ENCODE data around the gene SLCO4C1.

The SLCO4C1 gene

DNA sequence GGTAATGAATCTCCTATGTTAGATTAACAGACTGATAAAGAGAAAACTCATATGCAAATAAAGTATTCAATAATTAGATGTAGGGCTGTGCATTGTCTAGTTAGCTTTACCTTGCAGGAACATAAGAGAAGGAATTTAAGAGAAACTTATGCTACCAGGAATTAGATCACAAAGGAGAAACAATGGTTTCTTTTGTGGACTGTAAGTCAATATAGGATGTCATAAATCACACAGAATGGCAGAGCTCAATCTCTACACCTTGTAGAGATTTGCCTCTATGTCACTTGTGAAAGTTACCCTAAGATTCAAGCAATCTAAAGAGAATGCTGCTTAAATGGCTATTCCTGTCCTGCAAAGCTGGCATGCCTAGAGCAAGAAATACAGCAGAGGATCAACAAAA is 26.0 kb downstream of the SLCO4C1 start:
- DNase-seq, result no peak

DNA sequence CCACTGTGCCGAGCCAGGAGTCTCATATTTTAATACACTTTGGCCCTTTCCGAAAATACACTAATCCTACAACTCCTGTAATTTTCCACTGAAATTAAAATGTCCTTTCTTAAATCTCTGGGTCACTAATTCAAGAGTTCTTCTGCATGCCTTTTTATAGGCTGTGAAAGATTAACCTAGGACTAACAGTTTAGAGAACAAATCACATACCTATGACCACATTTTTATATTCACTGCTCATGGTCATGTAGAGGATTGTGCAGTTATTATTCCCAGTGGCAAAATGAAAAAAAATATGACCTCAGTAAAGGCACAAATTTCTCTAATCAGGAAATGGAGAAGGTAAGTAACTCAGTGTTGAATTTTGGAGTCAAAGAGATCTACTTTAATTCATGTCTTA is 33.4 kb downstream of the SLCO4C1 start:
- no peak for DNase-seq

DNA sequence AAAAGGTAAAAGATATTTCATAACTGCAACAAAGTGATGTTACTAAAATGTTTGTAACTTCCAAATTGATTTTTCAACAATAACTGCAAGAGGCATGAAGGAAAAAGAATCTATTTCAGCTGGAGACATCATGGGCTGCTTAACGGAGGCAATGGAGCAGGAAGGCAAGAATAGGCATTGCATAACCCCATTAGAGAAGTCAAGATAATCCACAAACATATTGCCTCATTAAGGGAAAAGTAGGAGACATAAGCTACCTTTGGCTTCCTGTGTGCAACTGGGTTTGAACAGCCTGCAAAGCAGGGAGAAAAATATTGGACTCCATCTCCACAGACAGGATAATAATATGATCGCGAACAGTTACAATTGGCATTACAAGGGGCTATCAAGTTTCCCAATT is 46.7 kb downstream of the SLCO4C1 start:
- DNase-seq, result no peak

DNA sequence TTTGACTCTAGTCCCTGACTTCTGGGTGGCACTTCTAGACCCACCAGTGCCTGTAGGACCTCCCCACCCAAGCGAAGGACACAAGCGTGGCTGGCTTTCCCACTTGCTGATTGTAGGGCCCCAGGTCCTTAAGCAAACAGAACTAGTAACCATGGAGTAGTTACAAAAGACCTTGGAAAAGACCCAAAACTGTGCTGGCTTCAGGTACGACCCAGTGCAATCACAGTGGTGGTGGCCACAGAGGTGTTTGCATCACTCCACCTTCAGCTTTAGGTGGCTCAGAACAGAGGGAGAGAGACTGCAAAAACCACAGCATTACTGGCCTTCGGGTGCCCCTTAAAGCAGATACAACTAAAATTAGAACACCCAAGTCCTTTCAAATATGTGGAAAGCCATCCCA is 52.9 kb downstream of the SLCO4C1 start:
- DNase-seq, result no peak

DNA sequence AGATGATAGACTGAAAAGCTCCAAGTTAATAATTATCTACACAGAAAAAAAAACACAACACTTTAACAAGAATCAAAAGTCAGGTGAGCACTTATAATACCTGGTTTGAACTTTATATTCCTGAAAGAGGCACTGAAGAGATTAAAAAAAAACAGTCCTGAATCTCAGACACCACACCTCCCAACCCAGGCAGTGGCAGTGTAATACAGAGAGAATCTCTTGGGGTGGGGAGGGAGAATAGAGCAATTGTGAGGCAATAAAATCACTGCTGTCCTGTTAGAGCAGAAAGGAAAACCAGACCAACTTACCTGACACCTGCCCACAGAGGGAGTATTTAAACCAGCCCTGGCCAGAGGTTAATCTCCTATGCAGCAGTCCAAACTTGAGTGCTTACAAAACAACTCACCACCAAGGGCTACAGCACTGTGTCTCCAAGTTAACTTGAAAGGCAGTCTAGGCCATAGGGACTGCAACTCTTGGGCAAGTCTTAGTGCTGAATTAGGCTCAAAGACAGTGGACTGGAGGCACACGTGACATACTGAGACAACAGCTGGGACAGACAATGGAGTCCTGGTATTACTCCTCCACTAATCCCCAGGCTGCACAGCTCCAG is 54.2 kb downstream of the SLCO4C1 start:
- DNase-seq, result no peak

DNA sequence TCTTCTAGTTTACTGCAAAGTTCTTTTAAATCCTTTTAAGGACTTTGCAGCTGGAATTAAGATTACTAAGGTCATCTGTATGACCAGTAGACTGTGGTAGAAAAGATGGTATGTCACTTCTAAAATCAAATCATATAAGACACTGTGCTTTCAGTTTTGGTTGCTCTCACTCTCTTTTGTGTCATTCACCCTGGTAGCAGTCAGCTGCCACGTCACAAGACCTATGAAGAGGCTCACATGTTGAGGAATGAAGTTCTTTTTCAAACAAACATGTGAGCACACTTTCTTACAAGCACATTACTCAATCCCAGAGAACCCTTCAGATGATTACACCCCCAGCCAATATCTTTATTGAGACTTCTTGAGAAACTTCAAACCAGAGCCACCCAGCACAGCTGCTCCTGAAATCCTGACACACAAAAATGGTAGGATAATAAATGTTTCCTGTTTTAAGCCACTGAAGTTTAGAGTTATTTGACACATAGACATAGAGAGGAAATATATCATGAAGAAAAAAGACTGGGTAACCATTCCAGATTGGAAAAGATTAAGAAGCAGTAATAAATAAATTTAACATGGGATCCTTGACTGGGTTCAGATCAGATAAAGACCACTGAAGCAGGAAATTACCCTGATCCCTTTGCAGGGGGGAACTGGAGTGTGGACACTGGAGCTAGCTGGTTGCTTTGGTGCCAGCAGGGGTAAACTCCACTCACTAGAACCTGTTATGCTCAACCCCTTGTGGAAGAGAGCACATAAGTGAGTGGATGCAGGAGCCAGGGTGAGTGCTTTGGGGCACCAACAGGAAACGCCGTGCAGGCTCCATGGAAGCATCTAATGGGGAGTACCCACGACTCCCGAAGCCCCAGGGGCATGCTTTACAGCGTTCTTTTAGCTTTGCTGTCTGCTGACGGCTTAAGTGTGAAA is 64.1 kb downstream of the SLCO4C1 start:
- DNase-seq, result peak; percentile 65 to 76 (median 69)

DNA sequence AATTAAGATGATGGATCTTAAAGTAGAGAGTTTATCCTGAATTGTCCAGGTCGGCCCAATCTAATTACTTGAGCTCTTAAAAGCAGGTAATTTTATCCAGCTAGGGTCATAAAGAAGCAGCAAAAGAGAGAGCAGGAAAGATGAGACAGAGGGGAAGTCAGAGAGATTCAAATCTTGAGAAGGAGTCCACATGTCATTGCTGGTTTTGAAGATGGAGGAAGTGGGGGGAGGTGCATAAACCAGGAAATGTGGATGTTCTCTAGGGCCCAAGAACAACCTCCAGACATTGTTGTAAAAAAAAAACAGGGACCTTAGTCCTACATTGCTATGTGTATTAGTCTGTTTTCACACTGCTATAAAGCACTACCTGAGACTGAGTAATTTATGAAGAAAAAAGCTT is 66.4 kb downstream of the SLCO4C1 start:
- DNase-seq, result peak in 2 of 3 donors; percentile 10 to 32

DNA sequence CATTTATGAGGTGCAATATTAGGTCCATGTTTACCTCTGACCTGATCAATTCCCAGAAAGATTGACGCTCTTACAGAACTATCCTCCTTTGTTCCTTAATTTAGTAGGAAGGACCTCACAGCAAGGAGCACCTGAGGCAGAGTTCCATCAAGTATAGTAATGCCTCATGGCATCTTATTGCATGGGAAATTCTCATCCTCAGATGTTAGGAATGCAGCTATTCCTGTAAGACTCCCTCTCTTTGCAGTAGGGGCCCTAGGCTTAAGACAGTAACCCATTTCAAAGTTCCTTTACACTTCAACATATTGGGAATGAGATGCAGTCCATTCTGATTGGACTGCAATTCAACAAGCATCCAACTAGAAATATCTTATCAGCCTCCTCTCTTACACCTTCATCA is 69.8 kb downstream of the SLCO4C1 start:
- no peak for DNase-seq

DNA sequence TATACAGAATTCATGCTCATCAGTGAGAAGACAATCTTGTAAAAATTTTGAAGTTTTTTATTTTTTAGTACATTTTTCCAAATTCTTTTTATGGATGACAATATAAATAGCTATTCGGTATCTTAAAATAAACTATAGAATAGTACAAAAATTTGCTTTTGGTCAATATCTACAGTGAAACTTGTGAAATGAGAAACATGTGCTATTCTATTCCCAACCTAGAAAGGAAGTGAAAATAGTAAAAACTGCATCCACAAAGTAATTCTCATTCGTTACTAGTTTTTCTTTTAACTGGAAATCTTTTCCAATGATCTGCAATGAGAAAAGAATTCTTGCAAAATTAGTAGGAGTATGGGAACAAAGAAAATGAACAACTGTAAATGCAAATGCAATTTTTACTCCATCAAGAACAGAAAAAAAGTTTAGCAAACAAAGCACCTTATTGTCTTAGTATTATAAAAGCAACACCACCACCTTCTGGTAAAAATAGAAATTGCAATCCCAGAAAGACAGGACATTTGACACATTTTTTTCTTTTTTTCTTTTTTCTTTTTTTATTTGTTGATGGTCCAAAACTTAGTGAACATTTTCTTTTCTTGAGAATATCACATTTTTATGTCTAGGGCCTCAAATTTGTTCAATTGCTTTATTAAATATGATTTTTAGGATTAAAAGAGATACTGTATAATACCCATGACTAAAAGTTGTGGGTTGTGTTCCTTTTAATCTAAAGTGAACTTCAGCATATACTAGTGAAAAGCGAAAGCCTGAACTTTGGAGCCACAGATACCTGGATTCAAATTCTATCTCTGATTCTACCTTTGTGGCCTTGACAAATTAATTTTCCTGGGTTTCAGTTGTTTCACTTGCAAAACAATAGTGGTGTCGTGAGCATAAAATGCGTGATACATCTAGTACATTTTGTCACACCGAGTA is 72.3 kb downstream of the SLCO4C1 start:
- DNase-seq, result peak; percentile 74 to 82 (median 78)

DNA sequence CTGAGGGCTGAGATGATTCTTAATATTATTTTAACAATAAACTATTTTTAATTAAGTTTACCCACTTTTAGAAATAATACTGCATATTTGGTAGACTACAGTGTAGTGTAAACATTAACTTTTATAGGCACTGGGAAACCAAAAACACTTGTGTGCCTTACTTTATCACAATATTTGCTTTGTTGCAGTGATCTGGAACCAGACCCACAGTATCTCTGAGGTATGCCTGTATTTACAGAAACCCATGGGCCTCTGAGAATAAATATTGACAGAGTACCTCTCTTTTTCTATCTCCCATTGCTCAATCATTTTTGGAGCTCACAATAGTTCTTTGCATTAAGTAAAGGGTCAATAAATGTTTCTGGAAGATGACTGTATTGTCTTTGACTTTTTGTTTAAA is 73.3 kb downstream of the SLCO4C1 start:
- no peak for DNase-seq

DNA sequence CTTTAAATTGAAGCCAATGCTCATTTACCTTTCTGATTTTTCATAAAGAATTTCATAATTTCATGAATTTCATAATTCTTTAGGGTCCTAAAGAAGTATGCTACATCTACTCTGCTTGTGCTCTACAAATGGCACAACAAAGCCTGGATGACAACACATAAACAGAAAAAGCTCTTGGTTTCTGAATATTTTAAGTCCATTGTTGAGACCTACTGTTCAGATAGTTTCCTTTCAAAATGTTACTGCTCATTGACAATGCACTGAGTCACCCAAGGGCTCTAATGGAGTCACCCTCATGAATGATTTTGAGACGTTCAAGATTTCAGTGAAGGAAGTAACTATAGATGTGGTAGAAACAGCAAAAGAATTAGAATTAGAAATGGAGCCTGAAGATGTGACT is 74.1 kb downstream of the SLCO4C1 start:
- DNase-seq, result no peak

DNA sequence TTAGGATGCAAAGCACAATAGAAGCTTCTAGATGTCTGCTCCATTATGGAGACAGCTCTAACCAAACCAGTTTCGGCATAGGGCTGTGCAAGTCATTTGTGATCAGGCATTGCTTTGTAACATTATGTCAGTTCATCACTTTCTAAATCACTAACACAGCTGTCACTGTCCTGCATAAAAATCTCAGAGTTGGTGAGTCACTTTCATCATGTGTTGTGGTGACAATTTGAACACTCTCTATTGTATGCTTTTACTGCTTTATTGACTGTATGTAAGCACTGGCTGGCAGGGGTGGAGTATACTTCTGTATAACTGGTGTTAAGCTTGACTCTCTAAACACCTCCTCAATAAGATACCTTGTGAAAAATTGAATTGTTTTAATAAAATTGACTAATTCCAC is 77.9 kb downstream of the SLCO4C1 start:
- DNase-seq, result peak in 2 of 3 donors; percentile 4 to 14

DNA sequence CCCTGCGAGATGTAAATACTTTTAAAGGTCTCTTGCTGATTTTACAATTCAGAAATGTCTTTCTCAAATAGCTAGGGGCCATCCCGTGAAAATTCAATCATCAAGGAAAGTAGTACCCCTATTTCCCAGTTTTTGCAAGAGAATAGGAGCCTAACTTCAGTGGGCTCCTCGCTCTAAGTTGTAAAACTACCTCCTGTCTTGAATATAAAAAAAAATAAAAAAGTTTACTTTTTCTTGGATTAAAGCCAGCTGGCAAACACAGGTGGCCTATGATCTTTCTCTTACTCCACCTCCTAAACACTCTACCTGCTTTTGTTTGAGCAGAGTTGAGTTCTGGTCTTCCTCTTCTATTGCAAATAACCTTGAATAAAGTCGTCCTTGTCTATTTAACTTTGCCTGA is 79.4 kb downstream of the SLCO4C1 start:
- DNase-seq, result no peak

DNA sequence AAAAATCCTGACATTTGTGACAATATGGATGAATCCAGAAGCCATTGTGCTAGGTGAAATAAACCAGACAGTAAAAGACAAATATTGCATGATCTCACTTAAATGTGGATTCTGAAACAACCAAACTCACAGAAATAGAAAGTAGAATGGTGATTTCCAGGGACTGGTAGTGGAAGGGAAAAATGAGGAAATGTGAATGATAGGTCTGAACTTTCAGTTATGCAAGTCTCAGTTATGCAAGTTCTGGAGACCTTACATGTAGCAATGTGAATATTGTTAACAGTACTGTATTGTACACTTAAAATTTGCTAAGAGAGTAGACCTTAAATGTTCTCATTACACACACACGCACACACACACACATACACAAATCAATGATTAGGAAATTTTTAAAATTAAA is 84.9 kb downstream of the SLCO4C1 start:
- peak; percentile 69 to 92 (median 88) for DNase-seq

DNA sequence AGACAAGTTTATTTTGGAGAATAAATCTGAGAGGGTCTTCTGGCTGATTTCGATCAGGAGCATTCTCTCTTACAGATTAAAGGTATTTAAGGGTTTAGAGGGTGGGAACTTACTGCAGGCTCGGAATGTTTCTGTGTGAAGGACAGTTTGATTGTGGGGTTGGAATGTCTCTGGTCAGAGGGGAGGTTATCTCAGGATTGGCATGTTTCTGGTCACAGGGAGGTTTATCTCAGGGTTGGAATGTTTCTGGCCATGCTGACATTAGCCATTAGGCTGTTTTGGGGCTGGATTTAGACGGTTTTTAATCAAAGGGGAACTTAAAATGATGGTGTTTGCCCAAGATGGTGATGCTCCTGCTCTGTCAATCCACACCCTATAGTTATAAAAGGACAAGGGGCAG is 95.2 kb downstream of the SLCO4C1 start:
- DNase-seq, result no peak

DNA sequence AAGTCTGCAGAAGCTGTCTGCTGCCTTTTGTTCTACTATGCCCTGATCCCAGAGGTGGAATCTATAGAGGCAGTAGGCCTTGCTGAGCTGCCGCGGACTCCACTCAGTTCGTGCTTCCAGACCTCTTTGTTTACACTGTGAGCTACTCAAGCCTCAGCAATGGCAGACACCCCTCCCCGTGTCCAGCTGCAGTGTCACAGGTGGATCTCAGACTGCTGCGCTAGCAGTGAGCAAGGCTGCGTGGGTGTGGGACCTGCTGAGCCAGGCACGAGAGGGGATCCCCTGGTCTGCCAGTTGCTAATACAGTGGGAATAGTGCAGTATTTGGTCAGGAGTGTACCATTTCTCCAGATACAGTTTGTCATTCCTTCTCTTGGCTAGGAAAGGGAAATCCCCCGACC is 99.6 kb downstream of the SLCO4C1 start:
- no peak for DNase-seq
